GM21367 (cell line): Measurements from ENCODE around the gene GCLC.

Experiments used
- ATAC-seq: cut with Tn5 transposase; IDR thresholded peaks from one replicate; pipeline ENCODE4 v1.9.1; 2021; ENCODE audit not compliant: unreplicated experiment

Gene GCLC

GRCh38 chr6:53458105-53458866 is 86.6 kb downstream of the GCLC start:
- ATAC-seq = no peak

- ATAC-seq = no peak
These were observed 88.1 kb downstream of the GCLC start for GRCh38 chr6:53456809-53457208.

DNA sequence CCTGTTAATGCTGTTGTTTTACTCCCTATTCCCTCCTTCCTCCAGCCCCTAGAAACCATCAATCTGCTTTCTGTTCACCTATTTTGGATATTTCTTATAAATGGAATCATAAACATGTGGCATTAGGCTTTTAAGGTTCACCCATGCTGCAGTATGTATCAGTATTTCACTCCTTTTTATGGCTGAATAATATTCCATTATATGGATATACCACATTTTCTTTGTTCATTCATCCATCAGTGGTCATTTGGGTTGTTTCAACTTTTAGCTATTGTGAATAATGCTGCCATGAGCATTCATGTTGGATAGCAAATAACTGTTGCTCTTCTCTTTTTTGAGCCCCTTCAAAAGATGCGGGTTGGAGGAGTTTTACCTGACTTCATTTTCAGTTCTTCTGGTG is 89.2 kb downstream of the GCLC start:
- ATAC-seq = no peak

GRCh38 chr6:53451165-53451564 is 93.7 kb downstream of the GCLC start:
- no peak for ATAC-seq

GRCh38 chr6:53447865-53448264 is 97.0 kb downstream of the GCLC start:
- no peak for ATAC-seq
